DMS153 treated with DMSO at 0.1 percent for 48 hours (cell line): Measurements from ENCODE around the gene C5AR1.
"Not testable (repeated sequence)": the region's sequence is repeated elsewhere in the genome, so short reads cannot be mapped to it uniquely, and the experiment has no call there.

Source experiments
- DNase-seq: peaks from one replicate; lab custom pipeline; 2025; ENCODE audit not compliant: unreplicated experiment; lab: John Stamatoyannopoulos, UW

Gene C5AR1

GRCh38 chr19:47309608-47310007 lies at the start of gene C5AR1:
Gene C5AR1, plus strand, starts transcription at chr19:47309861. Its CDS starts 35 bp downstream, at chr19:47309896.
- DNase-seq, result no peak

DNA sequence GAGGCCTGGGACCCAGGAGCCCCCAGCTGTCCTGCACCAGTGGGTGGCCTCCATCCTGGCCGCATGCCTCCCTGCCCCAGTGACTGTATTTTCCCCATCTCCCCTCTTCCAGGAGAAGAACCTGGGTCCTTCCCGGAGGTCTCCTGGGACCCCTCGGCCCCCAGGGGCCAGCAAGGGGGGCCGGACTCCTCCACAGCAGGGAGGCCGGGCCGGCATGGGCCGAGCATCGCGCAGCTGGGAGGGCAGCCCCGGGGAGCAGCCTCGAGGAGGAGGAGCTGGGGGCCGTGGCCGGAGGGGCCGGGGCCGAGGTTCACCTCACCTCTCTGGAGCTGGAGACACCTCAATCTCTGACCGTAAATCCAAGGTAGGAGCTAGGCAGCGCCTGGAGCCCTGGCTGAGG lies 49.2 kb upstream of the C5AR1 start:
- DNase-seq, result no peak

DNA sequence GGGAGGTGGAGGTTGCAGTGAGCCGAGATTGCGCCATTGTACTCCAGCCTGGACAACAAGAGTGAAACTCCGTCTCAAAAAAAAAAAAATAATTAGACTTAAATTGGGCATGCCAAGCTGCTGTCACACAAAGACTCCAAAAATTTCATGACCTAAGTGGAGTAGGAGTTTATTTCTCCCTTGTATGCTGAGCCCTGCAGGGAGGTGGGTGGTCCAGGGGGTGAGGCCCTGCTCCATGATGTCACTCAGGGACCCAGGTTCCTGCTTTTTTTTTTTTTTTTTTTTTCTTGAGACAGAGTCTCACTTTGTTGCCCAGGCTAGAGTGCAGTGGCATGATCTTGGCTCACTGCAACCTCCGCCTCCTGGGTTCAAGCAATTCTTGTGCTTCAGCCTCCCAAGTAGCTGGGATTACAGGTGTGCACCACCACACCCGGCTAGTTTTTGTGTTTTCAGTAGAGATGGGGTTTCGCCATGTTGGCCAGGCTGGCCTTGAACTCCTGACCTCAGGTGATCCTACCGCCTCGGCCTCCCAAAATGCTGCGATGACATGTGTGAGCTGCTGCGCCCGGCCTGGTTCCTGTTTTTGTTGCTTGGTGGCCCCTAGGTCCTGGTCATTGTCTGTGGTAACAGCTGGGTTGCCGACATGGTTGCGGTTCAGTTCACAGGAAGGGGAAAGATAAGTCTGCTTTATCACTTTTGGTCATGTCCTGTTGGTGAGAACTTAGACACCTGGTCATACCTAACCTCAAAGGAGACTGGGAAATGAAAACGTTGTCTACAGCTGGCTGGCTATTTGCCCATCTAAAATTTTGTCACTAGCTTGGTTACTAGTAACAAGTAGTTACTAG lies 47.5 kb upstream of the C5AR1 start:
- DNase-seq, result not testable (repeated sequence)

- DNase-seq, result no peak
These were observed 45.0 kb upstream of the C5AR1 start for GRCh38 chr19:47264629-47265028.

DNA sequence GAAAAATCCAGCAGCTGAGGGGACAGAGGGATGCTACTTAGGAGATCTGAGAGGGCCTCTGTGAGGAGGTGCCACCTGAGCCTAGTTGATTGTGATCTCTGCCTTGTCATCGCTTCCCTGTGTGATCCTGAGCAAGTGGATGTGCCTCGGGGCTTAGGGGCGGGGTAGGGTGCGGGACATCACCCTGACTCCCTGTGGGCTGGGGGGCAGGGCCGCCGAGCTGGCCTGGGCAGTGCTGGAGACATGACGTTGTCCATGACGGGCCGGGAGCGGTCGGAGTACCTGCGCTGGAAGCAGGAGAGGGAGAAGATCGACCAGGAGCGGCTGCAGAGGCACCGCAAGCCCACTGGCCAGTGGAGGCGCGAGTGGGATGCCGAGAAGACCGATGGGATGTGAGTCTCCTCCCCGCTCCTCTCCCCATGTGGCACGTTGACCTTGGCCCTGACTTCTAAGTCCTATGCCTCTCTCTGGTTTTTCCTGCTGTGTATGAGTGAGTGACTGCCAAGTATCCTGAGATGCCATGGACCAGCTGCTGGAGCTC lies 43.2 kb upstream of the C5AR1 start:
- no peak for DNase-seq

- DNase-seq, result no peak
These were observed 42.3 kb upstream of the C5AR1 start for GRCh38 chr19:47267350-47267759.

DNA sequence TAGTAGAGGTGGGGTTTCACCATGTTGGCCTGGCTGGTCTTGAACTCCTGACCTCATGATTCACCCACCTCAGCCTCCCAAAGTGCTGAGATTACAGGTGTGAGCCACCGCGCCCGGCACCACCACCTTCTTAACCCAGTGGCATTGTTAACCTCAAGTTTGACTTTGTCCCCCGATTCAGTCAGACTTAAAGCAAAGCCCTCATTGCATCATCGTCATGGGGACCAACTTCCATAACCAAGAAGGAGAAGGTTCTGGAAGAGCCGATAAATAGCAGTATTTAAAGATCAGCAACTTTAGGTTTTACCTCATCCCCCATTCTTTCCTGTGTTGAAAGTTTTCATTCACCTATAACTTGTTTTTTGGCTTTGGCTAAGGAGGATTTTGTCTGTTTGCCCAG lies 41.6 kb upstream of the C5AR1 start:
- DNase-seq, result no peak

- no peak for DNase-seq
These were observed 40.1 kb upstream of the C5AR1 start for GRCh38 chr19:47269596-47269995.

GRCh38 chr19:47270408-47270807 lies 39.3 kb upstream of the C5AR1 start:
- DNase-seq, result no peak

- no peak for DNase-seq
These were observed 37.7 kb upstream of the C5AR1 start for GRCh38 chr19:47271949-47272348.

- DNase-seq, result no peak
These were observed 37.0 kb upstream of the C5AR1 start for GRCh38 chr19:47272448-47273312.

GRCh38 chr19:47273313-47274070 lies 36.2 kb upstream of the C5AR1 start:
- peak; percentile 78 for DNase-seq

- DNase-seq, result peak; percentile 77
These were observed 35.4 kb upstream of the C5AR1 start, which contains the start of gene INAFM1 for GRCh38 chr19:47274071-47274890. Gene INAFM1, plus strand, starts transcription at chr19:47274885. Its CDS starts 35 bp downstream, at chr19:47274920.

GRCh38 chr19:47274891-47275761 lies 34.5 kb upstream of the C5AR1 start:
- no peak for DNase-seq

DNA sequence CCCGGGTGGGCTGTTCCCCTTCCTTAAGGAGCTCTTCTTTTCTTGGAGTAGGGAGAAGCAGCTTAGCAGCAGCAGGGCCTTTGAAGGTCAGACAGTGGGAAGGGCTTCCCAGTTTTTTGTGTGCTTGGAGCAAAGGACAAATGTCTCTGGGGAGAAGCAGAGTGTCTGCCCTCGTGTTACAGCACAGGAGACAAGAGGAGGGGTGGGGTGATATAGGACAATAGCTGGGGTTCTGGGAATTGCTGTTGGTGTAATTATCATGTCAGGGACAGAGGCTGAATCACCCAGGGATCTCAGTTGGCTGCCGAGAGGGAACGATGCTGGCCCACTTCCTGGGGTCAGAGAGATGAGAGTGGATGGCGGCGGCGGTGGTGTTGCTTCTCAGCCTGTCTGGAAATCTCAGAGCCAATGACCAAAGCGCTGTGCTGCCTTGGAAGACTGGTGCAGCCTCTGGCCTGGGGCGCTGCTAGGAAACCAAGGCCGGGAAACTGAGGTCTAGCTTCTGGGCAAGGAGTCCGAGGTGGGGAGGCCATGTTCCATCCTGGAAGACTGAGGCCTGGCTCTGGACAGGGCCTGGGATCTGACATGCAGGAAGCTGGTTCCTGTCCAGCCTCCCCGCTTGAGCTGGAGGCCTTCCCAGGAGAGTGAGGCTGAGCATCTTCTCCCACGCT lies 33.7 kb upstream of the C5AR1 start:
- DNase-seq, result peak; percentile 4

GRCh38 chr19:47276513-47276912 lies 33.1 kb upstream of the C5AR1 start:
- DNase-seq, result not testable (repeated sequence)

GRCh38 chr19:47280183-47280797 lies 29.4 kb upstream of the C5AR1 start:
- DNase-seq, result no peak
